OCI-LY7 (cell line): Measurements from ENCODE around the gene SHROOM3. TPM values are rescaled to one million over a fixed set of nuclear protein-coding genes. Genes with fewer than 3 reads are reported as not detected.
A peak's percentile ranks its signal among the peaks of the same experiment; 100 is the strongest.

ENCODE experiments used
- BruUV-seq: library from RNA; stranded (reverse); fragments of 400-500 nt; replicated peaks from 2 replicates; lab custom pipeline; 2021; lab: Mats Ljungman, UMichigan
- CTCF ChIA-PET: fragments of 300-600 bp; sonication (Branson Sonifier 250); formaldehyde crosslinking; loops from one replicate; lab custom pipeline; 2022; ENCODE audit warnings: antibody characterized with exemption; ENCODE audit not compliant: unreplicated experiment; lab: Charles Lee
- POLR2A ChIA-PET: fragments of 300-600 bp; sonication (Branson Sonifier 250); formaldehyde crosslinking; loops from one replicate; lab custom pipeline; 2022; ENCODE audit warnings: antibody characterized with exemption; lab: Charles Lee
- DNase-seq: peaks from one replicate; pipeline ENCODE4 v3.0.0-alpha.2; 2015; ENCODE audit warnings: low spot score
- H2AFZ ChIP-seq: fragments of 200-600 bp; sonication (generic), shearing (Covaris generic); 2 replicates; pipeline ENCODE4 v1.6.1; 2014; ENCODE audit warnings: mild to moderate bottlenecking, antibody characterized with exemption, low read length, moderate library complexity
- H3K27ac ChIP-seq: fragments of 200-600 bp; sonication (generic); 2 replicates; pipeline ENCODE4 v1.5.1; 2014; ENCODE audit warnings: mixed run types, low read depth, mild to moderate bottlenecking, moderate library complexity, low read length, inconsistent platforms; ENCODE audit not compliant: poor library complexity, severe bottlenecking
- H3K36me3 ChIP-seq: fragments of 200-600 bp; sonication (generic); 2 replicates; pipeline ENCODE4 v1.6.1; 2014; ENCODE audit warnings: mild to moderate bottlenecking, antibody characterized with exemption, low read length, moderate library complexity, mixed read lengths; ENCODE audit not compliant: insufficient read depth
- H3K4me1 ChIP-seq: fragments of 200-600 bp; sonication (generic); 2 replicates; pipeline ENCODE4 v1.5.1; 2014; ENCODE audit warnings: mild to moderate bottlenecking, low read length; ENCODE audit not compliant: insufficient read depth, poor library complexity, severe bottlenecking
- H3K4me2 ChIP-seq: fragments of 200-600 bp; sonication (generic); 2 replicates; pipeline ENCODE4 v1.6.1; 2014; ENCODE audit warnings: mild to moderate bottlenecking, low read length
- H3K4me3 ChIP-seq: fragments of 200-600 bp; sonication (generic); 2 replicates; pipeline ENCODE4 v1.5.1; 2014; ENCODE audit warnings: mild to moderate bottlenecking, low read depth, low read length; ENCODE audit not compliant: poor library complexity, severe bottlenecking
- H3K79me2 ChIP-seq: fragments of 200-600 bp; sonication (generic); 2 replicates; pipeline ENCODE4 v1.6.1; 2016; ENCODE audit warnings: low read depth, mild to moderate bottlenecking, low read length, moderate library complexity, mixed read lengths; ENCODE audit not compliant: insufficient read depth
- H3K9me2 ChIP-seq: fragments of 200-600 bp; sonication (generic); 2 replicates; pipeline ENCODE4 v1.6.1; 2016; ENCODE audit warnings: mild to moderate bottlenecking, low read length, mixed read lengths; ENCODE audit not compliant: insufficient read depth
- H3K9me3 ChIP-seq: fragments of 200-600 bp; sonication (generic); 2 replicates; pipeline ENCODE4 v1.6.1; 2014; ENCODE audit warnings: mild to moderate bottlenecking, mixed run types, low read length, mixed read lengths
- H4K20me1 ChIP-seq: fragments of 200-600 bp; sonication (generic); 2 replicates; pipeline ENCODE4 v1.6.1; 2014; ENCODE audit warnings: mild to moderate bottlenecking, antibody characterized with exemption, low read length, moderate library complexity, mixed read lengths; ENCODE audit not compliant: insufficient read depth
- EZH2phosphoT487 ChIP-seq: fragments of 200-600 bp; sonication (generic); IDR thresholded peaks from 2 replicates; pipeline ENCODE4 v1.6.1; 2018; ENCODE audit warnings: low read depth, borderline replicate concordance, mild to moderate bottlenecking, mixed run types, antibody characterized with exemption, low read length, moderate library complexity, mixed read lengths
- intact Hi-C: fragments of 100-400 bp; cut with micrococcal nuclease; formaldehyde crosslinking; loops from one replicate; pipeline ENCODE4 v1.10.0; 2022; ENCODE audit not compliant: unreplicated experiment
- total RNA-seq, 2 experiments: library from RNA; depleted of rRNA in 1 of 2; stranded (reverse); fragments of >200 nt in 1 of 2; shearing (Covaris generic) in 1 of 2; gene quantifications; 2 replicates each; pipeline ENCODE4 v1.2.3, GENCODE V29; 2014 to 2022
- TF ChIP-seq, protein P1 (sequence below): fragments of 200-600 bp; sonication (generic); conservative IDR thresholded peaks from 2 replicates; pipeline ENCODE4 v1.5.1; 2014; ENCODE audit warnings: mild to moderate bottlenecking, antibody characterized with exemption, low read length, moderate library complexity, mixed read lengths

Gene SHROOM3
- total RNA-seq, 2 experiments from 2014 or later = not detected

DNA sequence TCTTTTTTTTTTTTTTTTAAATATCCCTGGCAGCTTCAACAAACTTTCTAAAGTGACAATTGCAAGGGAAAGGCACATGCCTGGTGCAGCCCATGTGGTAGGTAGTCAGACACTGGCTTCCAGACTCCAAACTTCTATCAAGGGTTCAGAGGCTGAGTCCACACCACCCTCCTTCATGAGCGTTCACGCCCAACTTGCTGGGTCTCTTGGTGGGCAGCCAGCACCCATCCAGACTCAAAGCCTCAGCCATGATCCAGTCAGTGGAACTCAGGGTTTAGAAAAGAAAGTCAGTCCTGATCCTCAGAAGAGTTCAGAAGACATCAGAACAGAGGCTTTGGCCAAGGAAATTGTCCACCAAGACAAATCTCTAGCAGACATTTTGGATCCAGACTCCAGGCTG is 321.4 kb downstream of the SHROOM3 start:
- Histone ChIP-seq H3K4me1 (no peaks in the 10 kb centered on the region), H3K9me2 (no peaks in the 10 kb centered on the region), H3K4me2 (no peak overlapping the region), H2AFZ (no peak overlapping the region), H3K27ac (no peak overlapping the region), H3K9me3 (no peaks in the 10 kb centered on the region), H4K20me1 (no peaks in the 10 kb centered on the region), H3K79me2 (no peaks in the 10 kb centered on the region), H3K4me3 (no peak overlapping the region), H3K36me3 (no peaks in the 10 kb centered on the region)
- intact Hi-C loops = loop anchor here (5.0 kb wide), 1 partner anchor 244 kb away; no protein-coding TSS in a partner anchor
- ChIA-PET POLR2A (no interaction called here), CTCF (no interaction called here)
- no TSS peak for BruUV-seq
- DNase-seq = no peak
- TF ChIP-seq, protein P1, sequence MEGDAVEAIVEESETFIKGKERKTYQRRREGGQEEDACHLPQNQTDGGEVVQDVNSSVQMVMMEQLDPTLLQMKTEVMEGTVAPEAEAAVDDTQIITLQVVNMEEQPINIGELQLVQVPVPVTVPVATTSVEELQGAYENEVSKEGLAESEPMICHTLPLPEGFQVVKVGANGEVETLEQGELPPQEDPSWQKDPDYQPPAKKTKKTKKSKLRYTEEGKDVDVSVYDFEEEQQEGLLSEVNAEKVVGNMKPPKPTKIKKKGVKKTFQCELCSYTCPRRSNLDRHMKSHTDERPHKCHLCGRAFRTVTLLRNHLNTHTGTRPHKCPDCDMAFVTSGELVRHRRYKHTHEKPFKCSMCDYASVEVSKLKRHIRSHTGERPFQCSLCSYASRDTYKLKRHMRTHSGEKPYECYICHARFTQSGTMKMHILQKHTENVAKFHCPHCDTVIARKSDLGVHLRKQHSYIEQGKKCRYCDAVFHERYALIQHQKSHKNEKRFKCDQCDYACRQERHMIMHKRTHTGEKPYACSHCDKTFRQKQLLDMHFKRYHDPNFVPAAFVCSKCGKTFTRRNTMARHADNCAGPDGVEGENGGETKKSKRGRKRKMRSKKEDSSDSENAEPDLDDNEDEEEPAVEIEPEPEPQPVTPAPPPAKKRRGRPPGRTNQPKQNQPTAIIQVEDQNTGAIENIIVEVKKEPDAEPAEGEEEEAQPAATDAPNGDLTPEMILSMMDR = no peak
- no peak for TF ChIP-seq EZH2phosphoT487

DNA sequence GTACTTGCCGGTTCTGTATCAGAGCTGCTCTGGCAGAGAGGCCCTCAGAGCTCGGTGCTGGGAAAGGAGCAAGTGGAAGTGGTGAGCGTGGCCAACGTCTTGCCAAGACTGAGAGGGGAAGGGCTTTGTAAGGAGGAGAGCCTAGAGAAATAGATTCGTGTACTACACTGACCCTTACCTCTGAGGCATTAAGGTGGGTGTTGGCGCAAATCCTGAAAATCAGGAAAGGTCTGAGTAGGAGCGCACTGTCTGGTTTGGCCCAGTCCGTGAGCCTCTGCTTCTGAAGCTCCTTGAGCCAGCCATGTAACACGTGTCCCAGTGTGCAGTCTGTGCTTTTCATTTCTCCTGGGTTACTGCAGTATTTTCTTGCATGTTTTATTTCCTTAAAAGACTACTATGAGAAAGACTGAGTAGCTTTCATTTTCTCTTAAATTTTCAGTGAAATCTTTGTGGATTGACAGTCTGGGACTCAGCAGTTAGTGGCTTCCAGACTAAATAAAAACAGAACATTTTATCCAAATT is 322.4 kb downstream of the SHROOM3 start:
- ChIA-PET CTCF (interaction anchor here (0.6 kb wide), 1 partner anchor 19 kb away, joined by 3 read pairs; no protein-coding TSS in a partner anchor), POLR2A (interaction anchor here (1.1 kb wide), 1 partner anchor 21 kb away, joined by 3 read pairs; no protein-coding TSS in a partner anchor)
- H3K36me3 ChIP-seq = no peaks in the 10 kb centered on the region
- intact Hi-C loops = loop anchor here (5.0 kb wide), 1 partner anchor 245 kb away; no protein-coding TSS in a partner anchor
- no peak for TF ChIP-seq EZH2phosphoT487
- TF ChIP-seq, protein P1 = no peak
- no peak overlapping the region for H3K4me3 ChIP-seq
- no peak overlapping the region for H3K4me2 ChIP-seq
- H3K79me2 ChIP-seq = no peaks in the 10 kb centered on the region
- H3K27ac ChIP-seq = no peak overlapping the region
- H3K9me2 ChIP-seq = no peaks in the 10 kb centered on the region
- no peaks in the 10 kb centered on the region for H3K9me3 ChIP-seq
- no TSS peak for BruUV-seq
- H2AFZ ChIP-seq = no peak overlapping the region
- H3K4me1 ChIP-seq = no peaks in the 10 kb centered on the region
- no peaks in the 10 kb centered on the region for H4K20me1 ChIP-seq
- no peak for DNase-seq

DNA sequence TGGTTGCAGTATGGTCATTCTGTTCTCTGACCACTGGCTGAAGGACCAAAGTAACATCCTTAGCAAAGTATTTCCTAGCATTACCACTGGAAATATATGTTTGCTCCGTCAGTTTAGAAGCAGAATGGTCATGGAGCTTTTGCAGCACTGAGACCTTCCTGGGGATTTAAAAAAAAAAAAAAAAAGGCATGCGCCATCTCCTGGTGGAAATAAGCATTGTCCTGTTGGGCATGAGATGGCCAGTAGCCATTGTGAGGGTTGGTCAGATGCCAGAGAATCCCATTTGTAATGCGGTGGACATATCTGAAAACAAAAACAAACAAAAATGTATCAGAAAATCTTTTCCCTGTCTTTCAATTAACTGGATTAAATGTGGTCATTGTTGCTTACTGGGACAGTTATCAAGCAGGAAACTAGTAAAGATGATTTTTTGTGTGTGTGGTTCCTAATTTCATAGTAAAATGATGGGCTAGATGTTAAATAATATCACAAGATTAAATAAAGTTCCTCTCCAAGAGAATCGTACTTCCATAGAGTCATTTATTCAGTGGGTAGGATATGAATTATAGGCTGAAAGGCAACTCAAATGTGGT is 323.4 kb downstream of the SHROOM3 start:
- no peak overlapping the region for H3K4me2 ChIP-seq
- no peak overlapping the region for H2AFZ ChIP-seq
- POLR2A ChIA-PET = interaction anchor here (1.1 kb wide), 1 partner anchor 20 kb away, joined by 3 read pairs; no protein-coding TSS in a partner anchor
- no TSS peak for BruUV-seq
- H4K20me1 ChIP-seq = no peaks in the 10 kb centered on the region
- intact Hi-C loops = loop anchor here (5.0 kb wide), 1 partner anchor 246 kb away; no protein-coding TSS in a partner anchor
- CTCF ChIA-PET = no interaction called here
- no peak for TF ChIP-seq EZH2phosphoT487
- TF ChIP-seq, protein P1 = peak; percentile 89
- H3K79me2 ChIP-seq = no peaks in the 10 kb centered on the region
- no peaks in the 10 kb centered on the region for H3K9me2 ChIP-seq
- no peak overlapping the region for H3K4me3 ChIP-seq
- no peaks in the 10 kb centered on the region for H3K36me3 ChIP-seq
- H3K4me1 ChIP-seq = no peaks in the 10 kb centered on the region
- no peak overlapping the region for H3K27ac ChIP-seq
- DNase-seq = peak; percentile 14
- no peaks in the 10 kb centered on the region for H3K9me3 ChIP-seq
